ENCODE data around the gene GIMAP1.
A peak's percentile ranks its signal among the peaks of the same experiment; 100 is the strongest.

GIMAP1 gene

GRCh38 chr7:150685219-150686029 is 31.0 kb upstream of the GIMAP1 start, which contains the start of gene GIMAP2:
GIMAP2 (plus strand) TSS chr7:150685706; CDS start chr7:150687060, 1,354 bp downstream.
- TF ChIP-seq CTCF (conservative IDR thresholded peaks at IDR 0.05; ENCODE audit: low read depth, low read length), result no peak
- DNase-seq (ENCODE audit: low read depth), result peak; percentile 21
- H3K4me3 ChIP-seq (ENCODE audit: low read depth, low read length), result peak within 1 kb of the TSS; percentile 44

- no peak for TF ChIP-seq CTCF (conservative IDR thresholded peaks at IDR 0.05; ENCODE audit: low read depth, low read length)
- DNase-seq (ENCODE audit: low read depth), result peak; percentile 1
- H3K4me3 ChIP-seq (ENCODE audit: low read depth, low read length), result peak overlapping the region; percentile 44
Measured at GRCh38 chr7:150686030-150686631, 30.3 kb upstream of the GIMAP1 start.

GRCh38 chr7:150688630-150689029 is 27.8 kb upstream of the GIMAP1 start:
- no peak for DNase-seq (ENCODE audit: low read depth)
- no peak overlapping the region for H3K4me3 ChIP-seq (ENCODE audit: low read depth, low read length)
- no peak for TF ChIP-seq CTCF (conservative IDR thresholded peaks at IDR 0.05; ENCODE audit: low read depth, low read length)

- no peak for DNase-seq (ENCODE audit: low read depth)
- no peak for TF ChIP-seq CTCF (conservative IDR thresholded peaks at IDR 0.05; ENCODE audit: low read depth, low read length)
- H3K4me3 ChIP-seq (ENCODE audit: low read depth, low read length), result no peak overlapping the region
Measured at GRCh38 chr7:150695654-150696053, 20.8 kb upstream of the GIMAP1 start.

GRCh38 chr7:150703209-150703608 is 13.2 kb upstream of the GIMAP1 start:
- H3K4me3 ChIP-seq (ENCODE audit: low read depth, low read length), result no peak overlapping the region
- no peak for DNase-seq (ENCODE audit: low read depth)
- TF ChIP-seq CTCF (conservative IDR thresholded peaks at IDR 0.05; ENCODE audit: low read depth, low read length), result no peak

- TF ChIP-seq CTCF (conservative IDR thresholded peaks at IDR 0.05; ENCODE audit: low read depth, low read length), result no peak
- DNase-seq (ENCODE audit: low read depth), result no peak
- no peak overlapping the region for H3K4me3 ChIP-seq (ENCODE audit: low read depth, low read length)
Measured at GRCh38 chr7:150715293-150715692, 1.1 kb upstream of the GIMAP1 start.
